MCF 10A (cell line): ENCODE results near the gene WWC1. TPM values are rescaled to one million over a fixed set of nuclear protein-coding genes. Genes with fewer than 3 reads are reported as not detected.
A peak's percentile ranks its signal among the peaks of the same experiment; 100 is the strongest.

Source experiments
- BruUV-seq: library from RNA; stranded (reverse); fragments of 400-500 nt; replicated peaks from 2 replicates; lab custom pipeline; 2021; lab: Mats Ljungman, UMichigan
- CTCF ChIA-PET: fragments of 300-600 bp; sonication (Branson Sonifier 250); formaldehyde crosslinking; extraction: SDS; loops from one replicate; lab custom pipeline; 2021; ENCODE audit warnings: antibody characterized with exemption, inconsistent platforms; lab: Yijun Ruan, JAX
- POLR2A ChIA-PET: fragments of 300-600, 350-650 bp; sonication (Branson Sonifier 250); formaldehyde crosslinking; extraction: SDS; loops from one replicate; lab custom pipeline; 2020; ENCODE audit warnings: antibody characterized with exemption, inconsistent platforms; lab: Yijun Ruan, JAX
- DNase-seq: peaks from one replicate; pipeline ENCODE4 v3.0.0-alpha.2; 2018; ENCODE audit not compliant: unreplicated experiment
- H3K27ac Mint-ChIP-seq: one replicate; pipeline ENCODE4 v1.8.0; 2022; ENCODE audit warnings: mild to moderate bottlenecking, low read depth, mixed read lengths; ENCODE audit not compliant: unreplicated experiment
- H3K27me3 Mint-ChIP-seq: one replicate; pipeline ENCODE4 v1.8.0; 2022; ENCODE audit warnings: mixed read lengths; ENCODE audit not compliant: insufficient read depth, unreplicated experiment
- H3K36me3 Mint-ChIP-seq: one replicate; pipeline ENCODE4 v1.8.0; 2022; ENCODE audit warnings: mild to moderate bottlenecking, moderate library complexity, mixed read lengths; ENCODE audit not compliant: insufficient read depth, unreplicated experiment
- H3K4me1 Mint-ChIP-seq: one replicate; pipeline ENCODE4 v1.8.0; 2022; ENCODE audit warnings: mixed read lengths; ENCODE audit not compliant: insufficient read depth, unreplicated experiment
- H3K4me3 Mint-ChIP-seq: one replicate; pipeline ENCODE4 v1.8.0; 2022; ENCODE audit warnings: mild to moderate bottlenecking, moderate library complexity, mixed read lengths; ENCODE audit not compliant: unreplicated experiment
- H3K9me3 Mint-ChIP-seq: one replicate; pipeline ENCODE4 v1.8.0; 2022; ENCODE audit warnings: mixed read lengths; ENCODE audit not compliant: unreplicated experiment
- intact Hi-C: fragments of 100-400 bp; cut with micrococcal nuclease; formaldehyde crosslinking; loops from 2 replicates; pipeline ENCODE4 v1.14.1; 2022
- total RNA-seq: library from RNA; stranded (reverse); gene quantifications from 2 replicates; pipeline ENCODE4 v1.2.3, GENCODE V29; 2022
- TF ChIP-seq, protein P1 (sequence below): fragments of 200-600 bp; IDR thresholded peaks from one replicate; pipeline ENCODE4 v1.8.0; 2022; ENCODE audit warnings: antibody characterized with exemption, mild to moderate bottlenecking; ENCODE audit not compliant: unreplicated experiment

WWC1 gene
- total RNA-seq, 1 experiment from 2014 or later = 47.0 TPM

- POLR2A ChIA-PET = no interaction called here
- Mint-ChIP-seq H3K4me3 (no peak overlapping the region), H3K27me3 (no peaks in the 10 kb centered on the region), H3K9me3 (no peaks in the 10 kb centered on the region), H3K36me3 (peaks cover 70% of the 10 kb centered on the region), H3K27ac (no peak overlapping the region), H3K4me1 (no peaks in the 10 kb centered on the region)
- TF ChIP-seq, protein P1, sequence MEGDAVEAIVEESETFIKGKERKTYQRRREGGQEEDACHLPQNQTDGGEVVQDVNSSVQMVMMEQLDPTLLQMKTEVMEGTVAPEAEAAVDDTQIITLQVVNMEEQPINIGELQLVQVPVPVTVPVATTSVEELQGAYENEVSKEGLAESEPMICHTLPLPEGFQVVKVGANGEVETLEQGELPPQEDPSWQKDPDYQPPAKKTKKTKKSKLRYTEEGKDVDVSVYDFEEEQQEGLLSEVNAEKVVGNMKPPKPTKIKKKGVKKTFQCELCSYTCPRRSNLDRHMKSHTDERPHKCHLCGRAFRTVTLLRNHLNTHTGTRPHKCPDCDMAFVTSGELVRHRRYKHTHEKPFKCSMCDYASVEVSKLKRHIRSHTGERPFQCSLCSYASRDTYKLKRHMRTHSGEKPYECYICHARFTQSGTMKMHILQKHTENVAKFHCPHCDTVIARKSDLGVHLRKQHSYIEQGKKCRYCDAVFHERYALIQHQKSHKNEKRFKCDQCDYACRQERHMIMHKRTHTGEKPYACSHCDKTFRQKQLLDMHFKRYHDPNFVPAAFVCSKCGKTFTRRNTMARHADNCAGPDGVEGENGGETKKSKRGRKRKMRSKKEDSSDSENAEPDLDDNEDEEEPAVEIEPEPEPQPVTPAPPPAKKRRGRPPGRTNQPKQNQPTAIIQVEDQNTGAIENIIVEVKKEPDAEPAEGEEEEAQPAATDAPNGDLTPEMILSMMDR = no peak
- no peak for DNase-seq
- BruUV-seq = no TSS peak
- intact Hi-C loops = no loop called here
- CTCF ChIA-PET = interaction anchor here (0.6 to 1.3 kb wide), 4 partner anchors 43 to 1970 kb away, joined by 3 to 4 read pairs (median 3); no protein-coding TSS in a partner anchor
These were observed 173.2 kb downstream of the WWC1 start for GRCh38 chr5:168464641-168465040.

- no peaks in the 10 kb centered on the region for H3K27me3 Mint-ChIP-seq
- no peaks in the 10 kb centered on the region for H3K9me3 Mint-ChIP-seq
- ChIA-PET POLR2A (interaction anchor here (0.6 kb wide), 1 partner anchor 189 kb away, joined by 3 read pairs; no protein-coding TSS in a partner anchor), CTCF (interaction anchor here (0.9 kb wide), 1 partner anchor 94 kb away, joined by 3 read pairs; no protein-coding TSS in a partner anchor)
- BruUV-seq = no TSS peak
- H3K4me3 Mint-ChIP-seq = no peak overlapping the region
- DNase-seq = no peak
- intact Hi-C loops = no loop called here
- TF ChIP-seq, protein P1 = no peak
- peaks cover 47% of the 10 kb centered on the region for H3K36me3 Mint-ChIP-seq
- peak overlapping the region; percentile 25 for H3K27ac Mint-ChIP-seq
- peaks cover 13% of the 10 kb centered on the region for H3K4me1 Mint-ChIP-seq
These were observed 176.4 kb downstream of the WWC1 start for GRCh38 chr5:168467755-168468330.

DNA sequence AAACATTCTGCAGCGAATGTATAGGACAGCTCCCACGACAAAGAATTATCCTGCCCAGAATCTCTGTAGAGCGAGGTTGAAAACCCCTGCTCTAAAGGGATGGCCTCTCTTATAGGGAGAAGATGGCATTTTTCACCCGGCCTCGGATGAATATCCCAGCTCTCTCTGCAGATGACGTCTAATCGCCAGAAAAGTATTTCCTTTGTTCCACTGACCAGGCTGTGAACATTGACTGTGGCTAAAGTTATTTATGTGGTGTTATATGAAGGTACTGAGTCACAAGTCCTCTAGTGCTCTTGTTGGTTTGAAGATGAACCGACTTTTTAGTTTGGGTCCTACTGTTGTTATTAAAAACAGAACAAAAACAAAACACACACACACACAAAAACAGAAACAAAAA is 177.4 kb downstream of the WWC1 start:
- Mint-ChIP-seq H3K27ac (no peak overlapping the region), H3K36me3 (peaks cover 47% of the 10 kb centered on the region), H3K4me3 (no peak overlapping the region), H3K4me1 (peaks cover 15% of the 10 kb centered on the region), H3K9me3 (no peaks in the 10 kb centered on the region), H3K27me3 (no peaks in the 10 kb centered on the region)
- TF ChIP-seq, protein P1 = no peak
- no TSS peak for BruUV-seq
- ChIA-PET CTCF (interaction anchor here (0.6 to 1.5 kb wide), 3 partner anchors 12 to 199 kb away, joined by 3 to 4 read pairs (median 3); no protein-coding TSS in a partner anchor), POLR2A (interaction anchor here (0.5 to 0.8 kb wide), 2 partner anchors 11 to 174 kb away, joined by 3 read pairs; no protein-coding TSS in a partner anchor)
- intact Hi-C loops = no loop called here
- DNase-seq = no peak

GRCh38 chr5:168469816-168470215 is 178.4 kb downstream of the WWC1 start:
- no peak for DNase-seq
- no TSS peak for BruUV-seq
- H3K36me3 Mint-ChIP-seq = peaks cover 38% of the 10 kb centered on the region
- POLR2A ChIA-PET = no interaction called here
- no peaks in the 10 kb centered on the region for H3K27me3 Mint-ChIP-seq
- TF ChIP-seq, protein P1 = no peak
- peak overlapping the region; percentile 38 for H3K27ac Mint-ChIP-seq
- intact Hi-C loops = loop anchor here (5.0 kb wide), 2 partner anchors 477 to 832 kb away; partner anchors contain the start of gene SLIT3
- H3K4me1 Mint-ChIP-seq = peaks cover 15% of the 10 kb centered on the region
- H3K9me3 Mint-ChIP-seq = no peaks in the 10 kb centered on the region
- CTCF ChIA-PET = interaction anchor here (1.5 to 4.2 kb wide), 2 partner anchors 17 to 200 kb away, joined by 4 to 33 read pairs; partner anchors contain the start of gene RARS1
- H3K4me3 Mint-ChIP-seq = no peak overlapping the region
